IMR-90 (cell line): ENCODE data around the gene AFG1L. TPM values are rescaled to one million over a fixed set of nuclear protein-coding genes. Genes with fewer than 3 reads are reported as not detected.
A peak's percentile ranks its signal among the peaks of the same experiment; 100 is the strongest.

Experiments used
- ATAC-seq: fragments of 200-7000 bp; cut with Tn5 transposase; 2 replicates; pipeline ENCODE4 v1.9.1; 2020; ENCODE audit warnings: low read depth, mild to moderate bottlenecking, moderate library complexity
- BruUV-seq: library from RNA; stranded (reverse); fragments of 400-500 nt; replicated peaks from 2 replicates; lab custom pipeline; 2021; lab: Mats Ljungman, UMichigan
- CTCF ChIA-PET: fragments of 300-600 bp; formaldehyde crosslinking; extraction: SDS; loops from one replicate; lab custom pipeline; 2021; ENCODE audit warnings: antibody characterized with exemption; lab: Yijun Ruan, JAX
- POLR2A ChIA-PET: fragments of 300-600 bp; sonication (Branson Sonifier 250); formaldehyde crosslinking; loops from one replicate; lab custom pipeline; 2022; ENCODE audit warnings: antibody characterized with exemption; ENCODE audit not compliant: unreplicated experiment; lab: Charles Lee
- DNase-seq: peaks from one replicate; pipeline ENCODE4 v3.0.0; 2013
- H2AFZ ChIP-seq: replicated peaks from 2 replicates; pipeline ENCODE3; 2013; ENCODE audit warnings: low read length, mild to moderate bottlenecking; ENCODE audit not compliant: poor library complexity
- H2AK5ac ChIP-seq: 2 replicates; pipeline ENCODE4 v1.6.1; 2013; ENCODE audit warnings: low read depth, low read length, inconsistent platforms
- H2AK9ac ChIP-seq: replicated peaks from 2 replicates; pipeline ENCODE3; 2013; ENCODE audit warnings: mild to moderate bottlenecking, low read depth, low read length, moderate library complexity; ENCODE audit not compliant: poor library complexity
- H2BK120ac ChIP-seq: 2 replicates; pipeline ENCODE4 v1.6.1; 2013; ENCODE audit warnings: low read depth, low read length, inconsistent platforms
- H2BK15ac ChIP-seq: 3 replicates; pipeline ENCODE4 v1.6.1; 2013; ENCODE audit warnings: low read depth, low read length, inconsistent platforms
- H2BK20ac ChIP-seq: 2 replicates; pipeline ENCODE4 v1.6.1; 2013; ENCODE audit warnings: low read depth, mild to moderate bottlenecking, inconsistent platforms, low read length, moderate library complexity
- H2BK5ac ChIP-seq: 2 replicates; pipeline ENCODE4 v1.6.1; 2013; ENCODE audit warnings: mild to moderate bottlenecking, low read depth, low read length, inconsistent platforms; ENCODE audit not compliant: poor library complexity, severe bottlenecking
- H3K14ac ChIP-seq: replicated peaks from 2 replicates; pipeline ENCODE4 v1.6.1; 2013; ENCODE audit warnings: low read depth, low read length, inconsistent platforms
- H3K18ac ChIP-seq: 2 replicates; pipeline ENCODE4 v1.6.1; 2013; ENCODE audit warnings: low read depth, low read length, control low read depth
- H3K23ac ChIP-seq: 2 replicates; pipeline ENCODE4 v1.6.1; 2013; ENCODE audit warnings: low read depth, low read length, inconsistent platforms
- H3K27ac ChIP-seq: 2 replicates; pipeline ENCODE4 v1.5.1; 2013; ENCODE audit warnings: mild to moderate bottlenecking, control low read depth, low read length; ENCODE audit not compliant: insufficient read depth
- H3K27me3 ChIP-seq: 2 replicates; pipeline ENCODE4 v1.6.1; 2013; ENCODE audit warnings: low read length; ENCODE audit not compliant: control insufficient read depth, insufficient read depth
- H3K36me3 ChIP-seq: 2 replicates; pipeline ENCODE4 v1.6.1; 2013; ENCODE audit warnings: low read length, mixed read lengths; ENCODE audit not compliant: control insufficient read depth, insufficient read depth
- H3K4ac ChIP-seq: 2 replicates; pipeline ENCODE4 v1.6.1; 2013; ENCODE audit warnings: low read depth, low read length, inconsistent platforms
- H3K4me1 ChIP-seq: 2 replicates; pipeline ENCODE4 v1.6.1; 2013; ENCODE audit warnings: low read length, mixed read lengths; ENCODE audit not compliant: control insufficient read depth, insufficient read depth
- H3K4me2 ChIP-seq: 2 replicates; pipeline ENCODE4 v1.6.1; 2013; ENCODE audit warnings: low read depth, mild to moderate bottlenecking, control low read depth, low read length, moderate library complexity
- H3K4me3 ChIP-seq: 2 replicates; pipeline ENCODE4 v1.5.1; 2013; ENCODE audit warnings: low read depth, mild to moderate bottlenecking, control low read depth, low read length, moderate library complexity; ENCODE audit not compliant: insufficient read depth
- H3K56ac ChIP-seq: 2 replicates; pipeline ENCODE4 v1.6.1; 2013; ENCODE audit warnings: low read length, inconsistent platforms; ENCODE audit not compliant: insufficient read depth; ENCODE audit errors: extremely low read depth
- H3K79me1 ChIP-seq, 2 experiments: 2 replicates each; pipeline ENCODE4 v1.6.1; 2013; ENCODE audit warnings: low read length in 2 of 2, inconsistent platforms in 1 of 2, low read depth in 1 of 2
- H3K9ac ChIP-seq: 2 replicates; pipeline ENCODE4 v1.6.1; 2013; ENCODE audit warnings: low read depth, low read length, control low read depth
- H3K9me1 ChIP-seq: 2 replicates; pipeline ENCODE4 v1.6.1; 2013; ENCODE audit warnings: low read length, inconsistent platforms; ENCODE audit not compliant: insufficient read depth
- H3K9me3 ChIP-seq: 2 replicates; pipeline ENCODE4 v1.6.1; 2013; ENCODE audit warnings: low read length; ENCODE audit not compliant: control insufficient read depth, insufficient read depth
- H4K20me1 ChIP-seq: 2 replicates; pipeline ENCODE4 v1.6.1; 2013; ENCODE audit warnings: low read length, inconsistent platforms; ENCODE audit not compliant: insufficient read depth
- H4K5ac ChIP-seq: 2 replicates; pipeline ENCODE4 v1.6.1; 2013; ENCODE audit warnings: mild to moderate bottlenecking, low read depth, low read length, control low read depth
- H4K8ac ChIP-seq, 2 experiments: 2 replicates each; pipeline ENCODE4 v1.6.1; 2013; ENCODE audit warnings: low read depth in 2 of 2, low read length in 2 of 2, control low read depth in 1 of 2, inconsistent platforms in 1 of 2
- H4K91ac ChIP-seq: 2 replicates; pipeline ENCODE4 v1.6.1; 2013; ENCODE audit warnings: low read depth, low read length, inconsistent platforms; ENCODE audit not compliant: insufficient read depth
- CHD1 ChIP-seq: IDR thresholded peaks from 2 replicates; pipeline ENCODE4 v1.6.1; 2012; ENCODE audit warnings: low read depth, low read length, improper control_type of control experiment
- FOS ChIP-seq: fragments of 150-350 bp; IDR thresholded peaks from 2 replicates; pipeline ENCODE4 v1.6.1; 2016; ENCODE audit warnings: low read depth, low read length
- MAFK ChIP-seq: IDR thresholded peaks from 2 replicates; pipeline ENCODE4 v1.6.1; 2012; ENCODE audit warnings: low read depth, low read length, improper control_type of control experiment
- RAD21 ChIP-seq: IDR thresholded peaks from 2 replicates; pipeline ENCODE4 v1.6.1; 2012; ENCODE audit warnings: low read length, improper control_type of control experiment
- SMC3 ChIP-seq: fragments of 150-350 bp; IDR thresholded peaks from 2 replicates; pipeline ENCODE4 v1.6.1; 2016; ENCODE audit warnings: low read depth, mild to moderate bottlenecking, antibody characterized with exemption, low read length, moderate library complexity
- WGBS, 2 experiments: methylation state at CpG; one replicate each; pipeline versions ENCODE4 v1.1.5 to v1.1.7; 2013; ENCODE audit warnings: missing lambda C conversion rate in 2 of 2; ENCODE audit not compliant: insufficient read length in 1 of 2; ENCODE audit errors: extremely low coverage in 2 of 2; 5-methylcytosine and 5-hydroxymethylcytosine counted together
- dilution Hi-C: fragments of 300-500 bp; cut with HindIII; formaldehyde crosslinking; loops from one replicate; pipeline ENCODE4 v1.14.3; 2018; ENCODE audit warnings: low sequenced_read_pairs; ENCODE audit not compliant: unreplicated experiment
- in situ Hi-C: fragments of 300-500 bp; cut with MboI; formaldehyde crosslinking; loops from 3 replicates; pipeline ENCODE4 v1.14.3; 2019; ENCODE audit warnings: low sequenced_read_pairs, inconsistent platforms, mixed read lengths
- intact Hi-C: fragments of 100-400 bp; cut with micrococcal nuclease; formaldehyde crosslinking; loops from 2 replicates; pipeline ENCODE4 v1.10.0; 2022
- polyA plus RNA-seq, 3 experiments: library from polyadenylated mRNA; depleted of rRNA; stranded (reverse); fragments of >200 nt; gene quantifications; 2 replicates each; pipeline ENCODE4 v1.2.3, GENCODE V29; 2012; ENCODE audit warnings: low replicate concordance in 1 of 3
- total RNA-seq: library from RNA; depleted of rRNA; stranded (reverse); fragments of >200 nt; gene quantifications from 2 replicates; pipeline ENCODE4 v1.2.3, GENCODE V29; 2012
- TF ChIP-seq, protein P1 (sequence below): fragments of 150-350 bp; IDR thresholded peaks from 2 replicates; pipeline ENCODE4 v1.6.1; 2017; ENCODE audit warnings: mild to moderate bottlenecking, antibody characterized with exemption, low read length, low read depth
- TF ChIP-seq, protein P2 (sequence below): fragments of 150-350 bp; IDR thresholded peaks from 2 replicates; pipeline ENCODE4 v1.6.1; 2016; ENCODE audit warnings: low read depth, mild to moderate bottlenecking, low read length, moderate library complexity, borderline replicate concordance
- TF ChIP-seq, protein P3 (sequence below): conservative IDR thresholded peaks from 2 replicates; pipeline ENCODE4 v1.5.1; 2012; ENCODE audit warnings: mild to moderate bottlenecking, low read depth, low read length, improper control_type of control experiment

The AFG1L gene
- total and polyA plus RNA-seq, 2 of the 4 experiments (the other 2 are of a cell fraction): 1.0 to 2.0 TPM

DNA sequence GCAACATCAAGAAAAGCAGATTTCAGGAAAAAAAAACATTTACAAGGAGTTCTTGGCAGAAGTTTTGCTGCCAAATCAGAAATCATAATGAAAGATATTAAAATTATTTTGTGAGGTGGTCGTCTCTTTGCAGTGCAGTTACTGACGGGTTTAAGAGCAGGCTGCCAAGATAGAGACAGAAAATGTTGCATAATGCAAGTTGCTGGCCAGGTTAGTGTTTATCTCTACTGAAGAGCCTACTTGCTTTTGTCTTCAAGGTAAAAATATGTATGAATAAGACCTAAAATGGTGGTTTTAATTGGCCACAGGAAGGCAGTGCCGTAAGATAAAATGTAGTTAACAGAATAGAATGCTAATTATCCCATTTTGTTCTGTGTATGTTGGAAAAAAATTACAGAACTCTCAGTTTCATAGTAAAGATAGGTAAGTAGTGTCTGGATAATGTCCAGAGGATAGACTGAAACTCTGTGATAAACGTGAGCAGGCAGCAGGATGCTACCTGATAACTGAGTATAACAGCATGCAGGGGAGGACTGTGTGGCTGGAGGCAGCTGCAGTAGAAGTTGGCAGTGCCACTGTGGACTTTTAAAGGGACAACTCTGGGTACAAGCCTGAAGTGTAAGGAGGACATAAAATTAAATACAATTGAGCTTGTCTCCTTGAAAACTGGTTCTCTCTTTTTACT lies 279.7 kb downstream of the AFG1L start:
- Histone ChIP-seq H3K18ac (no peak overlapping the region), H3K27me3 (no peaks in the 10 kb centered on the region), H4K8ac (no peak overlapping the region), H4K5ac (no peak overlapping the region), H2BK20ac (no peak overlapping the region), H3K56ac (no peak overlapping the region), H3K9me3 (no peaks in the 10 kb centered on the region), H3K9ac (no peak overlapping the region), H3K79me1 (peaks cover 27 to 81% of the 10 kb centered on the region in 2 experiments), H2AK5ac (no peak overlapping the region), H3K4me1 (peaks cover 16% of the 10 kb centered on the region), H3K4me2 (no peak overlapping the region), H3K36me3 (peaks cover 18% of the 10 kb centered on the region), H3K23ac (peak overlapping the region; percentile 44; the same call in 1 of the 2 replicates), H3K9me1 (peaks cover 24% of the 10 kb centered on the region), H3K4me3 (no peak overlapping the region), H3K4ac (no peak overlapping the region), H4K20me1 (peaks cover 62% of the 10 kb centered on the region), H2AK9ac (no peak overlapping the region), H2BK5ac (no peak overlapping the region), H2BK120ac (no peak overlapping the region), H2AFZ (no peak overlapping the region), H3K14ac (peak overlapping the region; percentile 65; the same call in 1 of the 2 replicates), H4K91ac (no peak overlapping the region), H3K27ac (no peak overlapping the region), H2BK15ac (no peak overlapping the region)
- TF ChIP-seq CHD1: no peak
- TF ChIP-seq SMC3: no peak
- TF ChIP-seq, protein P1, sequence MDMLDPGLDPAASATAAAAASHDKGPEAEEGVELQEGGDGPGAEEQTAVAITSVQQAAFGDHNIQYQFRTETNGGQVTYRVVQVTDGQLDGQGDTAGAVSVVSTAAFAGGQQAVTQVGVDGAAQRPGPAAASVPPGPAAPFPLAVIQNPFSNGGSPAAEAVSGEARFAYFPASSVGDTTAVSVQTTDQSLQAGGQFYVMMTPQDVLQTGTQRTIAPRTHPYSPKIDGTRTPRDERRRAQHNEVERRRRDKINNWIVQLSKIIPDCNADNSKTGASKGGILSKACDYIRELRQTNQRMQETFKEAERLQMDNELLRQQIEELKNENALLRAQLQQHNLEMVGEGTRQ: no peak
- TF ChIP-seq, protein P2, sequence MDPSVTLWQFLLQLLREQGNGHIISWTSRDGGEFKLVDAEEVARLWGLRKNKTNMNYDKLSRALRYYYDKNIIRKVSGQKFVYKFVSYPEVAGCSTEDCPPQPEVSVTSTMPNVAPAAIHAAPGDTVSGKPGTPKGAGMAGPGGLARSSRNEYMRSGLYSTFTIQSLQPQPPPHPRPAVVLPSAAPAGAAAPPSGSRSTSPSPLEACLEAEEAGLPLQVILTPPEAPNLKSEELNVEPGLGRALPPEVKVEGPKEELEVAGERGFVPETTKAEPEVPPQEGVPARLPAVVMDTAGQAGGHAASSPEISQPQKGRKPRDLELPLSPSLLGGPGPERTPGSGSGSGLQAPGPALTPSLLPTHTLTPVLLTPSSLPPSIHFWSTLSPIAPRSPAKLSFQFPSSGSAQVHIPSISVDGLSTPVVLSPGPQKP: no peak
- TF ChIP-seq FOS: no peak
- TF ChIP-seq RAD21: no peak
- no peak for TF ChIP-seq MAFK
- TF ChIP-seq, protein P3, sequence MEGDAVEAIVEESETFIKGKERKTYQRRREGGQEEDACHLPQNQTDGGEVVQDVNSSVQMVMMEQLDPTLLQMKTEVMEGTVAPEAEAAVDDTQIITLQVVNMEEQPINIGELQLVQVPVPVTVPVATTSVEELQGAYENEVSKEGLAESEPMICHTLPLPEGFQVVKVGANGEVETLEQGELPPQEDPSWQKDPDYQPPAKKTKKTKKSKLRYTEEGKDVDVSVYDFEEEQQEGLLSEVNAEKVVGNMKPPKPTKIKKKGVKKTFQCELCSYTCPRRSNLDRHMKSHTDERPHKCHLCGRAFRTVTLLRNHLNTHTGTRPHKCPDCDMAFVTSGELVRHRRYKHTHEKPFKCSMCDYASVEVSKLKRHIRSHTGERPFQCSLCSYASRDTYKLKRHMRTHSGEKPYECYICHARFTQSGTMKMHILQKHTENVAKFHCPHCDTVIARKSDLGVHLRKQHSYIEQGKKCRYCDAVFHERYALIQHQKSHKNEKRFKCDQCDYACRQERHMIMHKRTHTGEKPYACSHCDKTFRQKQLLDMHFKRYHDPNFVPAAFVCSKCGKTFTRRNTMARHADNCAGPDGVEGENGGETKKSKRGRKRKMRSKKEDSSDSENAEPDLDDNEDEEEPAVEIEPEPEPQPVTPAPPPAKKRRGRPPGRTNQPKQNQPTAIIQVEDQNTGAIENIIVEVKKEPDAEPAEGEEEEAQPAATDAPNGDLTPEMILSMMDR: no peak
- in situ Hi-C loops: no loop called here
- ATAC-seq (no peak), DNase-seq (no peak)
- ChIA-PET CTCF (no interaction called here), POLR2A (no interaction called here)
- intact Hi-C loops: loop anchor here (5.0 kb wide), 1 partner anchor 208 kb away; no protein-coding TSS in a partner anchor
- BruUV-seq: no TSS peak
- dilution Hi-C loops: no loop called here
- WGBS, 2 experiments: 69% methylated on average over 2 of the region's 4 CpGs; no CpG with 5 or more reads in 1 of the 2 experiments
